ENCODE results near the gene ITCH. TPM values are rescaled to one million over a fixed set of nuclear protein-coding genes. Genes with fewer than 3 reads are reported as not detected.

ITCH gene
- total RNA-seq (10 to 100 TPM; 39.2 to 65.8 (median 53.7) TPM), polyA plus RNA-seq (10 to 100 TPM; 14.0 to 24.0 TPM)
- long read RNA-seq, donor 1, full-length matches to known transcripts: 4 of 30 reads
- long read RNA-seq, donor 1, partial matches to known transcripts: 13 of 30 reads
- long read RNA-seq, donor 1, other reads (novel, unspliced or antisense): 13 of 30 reads
- long read RNA-seq, donor 2, full-length matches to known transcripts: 4 of 21 reads
- long read RNA-seq, donor 2, partial matches to known transcripts: 17 of 21 reads
- long read RNA-seq, donor 2, other reads (novel, unspliced or antisense): 0 of 21 reads
- long read RNA-seq, donor 3, full-length matches to known transcripts: 5 of 10 reads
- long read RNA-seq, donor 3, partial matches to known transcripts: 2 of 10 reads
- long read RNA-seq, donor 3, other reads (novel, unspliced or antisense): 3 of 10 reads

- Histone ChIP-seq H3K27ac (peak within 1 kb of the TSS; percentile 81 to 88), H3K4me1 (ENCODE audit: insufficient read depth) (peaks cover 21% of the 10 kb centered on the region), H3K4me3 (peak within 1 kb of the TSS; percentile 85), H3K27me3 (no peaks in the 10 kb centered on the region), H3K36me3 (no peaks in the 10 kb centered on the region), H3K9me3 (no peaks in the 10 kb centered on the region)
- intact Hi-C loops (cut with DNase I): no loop called here
- 0% methylated on average over 32 of the region's 32 CpGs for WGBS, 3 donors
- TF ChIP-seq EP300 (IDR thresholded peaks at IDR 0.05): no peak
- TF ChIP-seq POLR2A (IDR thresholded peaks at IDR 0.05): peak; percentile 89
- TF ChIP-seq, protein P1, sequence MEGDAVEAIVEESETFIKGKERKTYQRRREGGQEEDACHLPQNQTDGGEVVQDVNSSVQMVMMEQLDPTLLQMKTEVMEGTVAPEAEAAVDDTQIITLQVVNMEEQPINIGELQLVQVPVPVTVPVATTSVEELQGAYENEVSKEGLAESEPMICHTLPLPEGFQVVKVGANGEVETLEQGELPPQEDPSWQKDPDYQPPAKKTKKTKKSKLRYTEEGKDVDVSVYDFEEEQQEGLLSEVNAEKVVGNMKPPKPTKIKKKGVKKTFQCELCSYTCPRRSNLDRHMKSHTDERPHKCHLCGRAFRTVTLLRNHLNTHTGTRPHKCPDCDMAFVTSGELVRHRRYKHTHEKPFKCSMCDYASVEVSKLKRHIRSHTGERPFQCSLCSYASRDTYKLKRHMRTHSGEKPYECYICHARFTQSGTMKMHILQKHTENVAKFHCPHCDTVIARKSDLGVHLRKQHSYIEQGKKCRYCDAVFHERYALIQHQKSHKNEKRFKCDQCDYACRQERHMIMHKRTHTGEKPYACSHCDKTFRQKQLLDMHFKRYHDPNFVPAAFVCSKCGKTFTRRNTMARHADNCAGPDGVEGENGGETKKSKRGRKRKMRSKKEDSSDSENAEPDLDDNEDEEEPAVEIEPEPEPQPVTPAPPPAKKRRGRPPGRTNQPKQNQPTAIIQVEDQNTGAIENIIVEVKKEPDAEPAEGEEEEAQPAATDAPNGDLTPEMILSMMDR (IDR thresholded peaks at IDR 0.05): no peak
- DNase-seq: peak; percentile 92 to 95 (median 95)
Measured at GRCh38 chr20:34363062-34363464, at the start of gene ITCH. ITCH (plus strand) TSS chr20:34363273; CDS start chr20:34393812, 30,539 bp downstream.

GRCh38 chr20:34315236-34315635 is 47.8 kb upstream of the ITCH start:
- Histone ChIP-seq H3K27ac (no peak overlapping the region), H3K4me3 (no peak overlapping the region), H3K9me3 (no peaks in the 10 kb centered on the region), H3K4me1 (ENCODE audit: insufficient read depth) (no peaks in the 10 kb centered on the region), H3K36me3 (no peaks in the 10 kb centered on the region), H3K27me3 (no peaks in the 10 kb centered on the region)
- WGBS, 3 donors: 86 to 88% (median 88%) methylated on average over 3 of the region's 3 CpGs
- intact Hi-C loops (cut with DNase I): loop anchor here in 3 of 4 donors (5.0 to 10.0 kb wide), 6 partner anchors 120 to 462 kb away; partner anchors contain the start of gene TP53INP2 (in 1 of the 3)
- TF ChIP-seq, protein P1 (IDR thresholded peaks at IDR 0.05): no peak
- TF ChIP-seq POLR2A (IDR thresholded peaks at IDR 0.05) (no peak), EP300 (IDR thresholded peaks at IDR 0.05) (no peak)
- DNase-seq: no peak

DNA sequence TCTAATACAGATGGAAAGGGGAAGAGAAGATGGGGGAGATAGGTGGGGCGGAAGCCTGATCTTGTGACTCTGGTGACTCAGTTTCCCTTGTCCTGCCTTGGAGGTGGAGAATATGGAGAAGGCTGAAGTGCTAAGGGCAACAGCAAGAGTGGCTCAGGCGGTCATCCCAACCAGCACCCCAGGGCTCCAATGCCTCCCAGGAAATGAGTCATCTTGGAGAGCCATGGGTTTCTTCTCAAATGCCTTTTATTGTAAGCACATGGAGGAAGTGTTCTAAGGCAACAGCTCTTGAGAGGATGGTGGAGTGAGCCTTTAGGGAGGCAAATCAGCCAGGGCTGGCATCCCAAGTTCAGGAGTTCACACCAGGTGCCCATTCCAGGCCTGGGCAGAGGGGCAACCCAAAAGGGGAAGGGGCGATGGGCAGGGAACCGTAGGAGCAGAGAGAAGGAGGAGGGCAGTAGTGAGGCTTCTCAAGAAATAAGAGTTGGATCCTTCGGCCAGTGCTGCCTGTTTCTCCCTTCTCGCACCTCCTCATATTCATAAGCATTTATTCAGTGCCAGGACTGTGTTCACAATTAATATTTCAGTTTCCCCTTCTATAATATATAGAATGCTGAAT is 46.8 kb upstream of the ITCH start:
- no peaks in the 10 kb centered on the region for H3K4me1 ChIP-seq (ENCODE audit: insufficient read depth)
- 91 to 95% (median 92%) methylated on average over 6 of the region's 6 CpGs for WGBS, 3 donors
- intact Hi-C loops (cut with DNase I): loop anchor here in 3 of 4 donors (5.0 to 10.0 kb wide), 6 partner anchors 122 to 461 kb away; partner anchors contain the start of gene TP53INP2 (in 1 of the 3)
- H3K4me3 ChIP-seq: no peak overlapping the region
- no peak for DNase-seq
- H3K9me3 ChIP-seq: no peaks in the 10 kb centered on the region
- H3K36me3 ChIP-seq: no peaks in the 10 kb centered on the region
- no peaks in the 10 kb centered on the region for H3K27me3 ChIP-seq
- no peak overlapping the region for H3K27ac ChIP-seq
- TF ChIP-seq POLR2A (IDR thresholded peaks at IDR 0.05) (no peak), EP300 (IDR thresholded peaks at IDR 0.05) (no peak)
- TF ChIP-seq, protein P1 (IDR thresholded peaks at IDR 0.05): no peak

- 76 to 82% (median 80%) methylated on average over 4 of the region's 4 CpGs for WGBS, 3 donors
- Histone ChIP-seq H3K36me3 (no peaks in the 10 kb centered on the region), H3K4me3 (no peak overlapping the region), H3K27me3 (no peaks in the 10 kb centered on the region), H3K4me1 (ENCODE audit: insufficient read depth) (no peaks in the 10 kb centered on the region), H3K27ac (no peak overlapping the region), H3K9me3 (no peaks in the 10 kb centered on the region)
- intact Hi-C loops (cut with DNase I): loop anchor here in 3 of 4 donors (5.0 to 10.0 kb wide), 6 partner anchors 124 to 458 kb away; partner anchors contain the start of gene TP53INP2 (in 1 of the 3)
- TF ChIP-seq EP300 (IDR thresholded peaks at IDR 0.05) (no peak), POLR2A (IDR thresholded peaks at IDR 0.05) (no peak)
- TF ChIP-seq, protein P1 (IDR thresholded peaks at IDR 0.05): no peak
- DNase-seq: no peak
Measured at GRCh38 chr20:34318609-34319443, 44.2 kb upstream of the ITCH start.

Data from ovary (tissue), 10 donors.